A673 (cell line): Measurements from ENCODE around the gene VIP.

Source experiments
- CTCF ChIP-seq: fragments of 300-800, 200-600 bp; sonication (generic); conservative IDR thresholded peaks from 2 replicates; pipeline ENCODE4 v1.5.1; 2017; ENCODE audit warnings: low read depth, mild to moderate bottlenecking, antibody characterized with exemption, low read length, moderate library complexity, mixed read lengths
- EZH2 ChIP-seq: fragments of 200-600 bp; sonication (generic); IDR thresholded peaks from 2 replicates; pipeline ENCODE4 v1.6.1; 2017; ENCODE audit warnings: borderline replicate concordance, low read depth, mild to moderate bottlenecking, mixed read lengths, antibody characterized with exemption, low read length; ENCODE audit not compliant: poor library complexity, severe bottlenecking

GRCh38 chr6:152736687-152737273 lies 13.8 kb upstream of the VIP start:
- no peak for TF ChIP-seq CTCF
- no peak for TF ChIP-seq EZH2
